ENCODE data around the gene CNOT11.
"Not testable (repeated sequence)": the region's sequence is repeated elsewhere in the genome, so short reads cannot be mapped to it uniquely, and the experiment has no call there.

DNA sequence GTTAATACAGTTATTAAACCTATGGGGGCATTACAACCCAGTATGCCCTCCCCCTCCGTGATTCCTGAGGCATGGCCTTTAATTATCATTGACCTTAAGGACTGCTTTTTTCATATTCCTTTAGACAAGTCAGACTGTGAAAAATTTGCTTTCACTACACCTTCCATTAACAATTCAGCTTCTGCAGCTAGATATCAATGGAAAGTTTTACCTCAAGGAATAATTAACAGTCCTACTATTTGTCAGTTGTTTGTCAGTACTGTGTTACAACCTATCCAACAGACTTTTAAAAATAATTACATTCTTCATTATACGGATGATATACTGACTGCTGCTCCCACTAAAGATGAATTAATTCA is 12.9 kb upstream of the CNOT11 start:
- not testable (repeated sequence) for TF ChIP-seq EZH2 (IDR thresholded peaks at IDR 0.05; ENCODE audit: low read depth, low read length, severe bottlenecking); POLR2AphosphoS5 (IDR thresholded peaks at IDR 0.05; ENCODE audit: low read depth, low read length); GABPA (IDR thresholded peaks at IDR 0.05; ENCODE audit: borderline replicate concordance, insufficient read depth, low read length)
